Left lung (tissue), 10 donors: ENCODE results near the gene RAB11FIP4. TPM values are rescaled to one million over a fixed set of nuclear protein-coding genes. Genes with fewer than 3 reads are reported as not detected.

Experiments used
- ATAC-seq: fragments of 200-7000 bp; cut with Tn5 transposase; one replicate; pipeline ENCODE4 v1.9.1; 2020; ENCODE audit warnings: moderate library complexity
- DNase-seq, 4 donors: peaks; one replicate each; pipeline ENCODE4 v3.0.0-alpha.2; 2013 to 2020
- H3K27ac ChIP-seq, 2 donors: fragments of 200-600 bp; sonication (generic) in 1 of 2; one replicate each; pipeline versions ENCODE4 v1.5.0 to v1.8.0; 2020 to 2021
- H3K27me3 ChIP-seq, 2 donors: fragments of 200-600 bp; sonication (generic) in 1 of 2; one replicate each; pipeline versions ENCODE4 v1.5.0 to v1.8.0; 2020 to 2021
- H3K36me3 ChIP-seq, 2 donors: fragments of 200-600 bp; sonication (generic) in 1 of 2; one replicate each; pipeline versions ENCODE4 v1.5.0 to v1.8.0; 2020 to 2021
- H3K4me1 ChIP-seq, 2 donors: fragments of 200-600 bp; one replicate each; pipeline ENCODE4 v1.8.0; 2021
- H3K4me3 ChIP-seq, 2 donors: fragments of 200-600 bp; sonication (generic) in 1 of 2; one replicate each; pipeline versions ENCODE4 v1.5.0 to v1.8.0; 2020 to 2021; ENCODE audit warnings: mild to moderate bottlenecking in 1 of 2
- H3K9me3 ChIP-seq, 2 donors: fragments of 200-600 bp; sonication (generic) in 1 of 2; one replicate each; pipeline versions ENCODE4 v1.5.0 to v1.8.0; 2020 to 2021
- intact Hi-C, 2 donors: fragments of 100-400 bp; cut with DNase I; formaldehyde crosslinking; loops; one replicate each; pipeline versions ENCODE4 v1.11.2 to v1.14.2; 2022
- polyA plus RNA-seq, 6 donors: library from polyadenylated mRNA; unstranded; fragments of 120-200 nt; gene quantifications; one replicate each; pipeline ENCODE4 v1.2.1, GENCODE V29; 2013; ENCODE audit not compliant: insufficient read length in 6 of 6
- total RNA-seq, 2 donors: library from RNA; stranded (reverse); fragmentation: NEBNext Ultra II Directional; extraction: Animal tissue kit (Norgen Biotek cat#: 25700); gene quantifications; one replicate each; pipeline ENCODE4 v1.2.1, GENCODE V29; 2021
- TF ChIP-seq, protein P1 (sequence below), 2 donors: fragments of 200-600 bp; sonication (generic) in 1 of 2; IDR thresholded peaks; one replicate each; pipeline versions ENCODE4 v1.5.0 to v1.8.0; 2021; ENCODE audit warnings: antibody characterized with exemption in 2 of 2
- donor health status: DM: no; HTN: yes; CAD: no.
- donor health status: DM: no; HTN: no; CAD: no.

RAB11FIP4 gene
- total and polyA plus RNA-seq, 8 donors, result 7.2 to 19.9 (median 8.2) TPM

DNA sequence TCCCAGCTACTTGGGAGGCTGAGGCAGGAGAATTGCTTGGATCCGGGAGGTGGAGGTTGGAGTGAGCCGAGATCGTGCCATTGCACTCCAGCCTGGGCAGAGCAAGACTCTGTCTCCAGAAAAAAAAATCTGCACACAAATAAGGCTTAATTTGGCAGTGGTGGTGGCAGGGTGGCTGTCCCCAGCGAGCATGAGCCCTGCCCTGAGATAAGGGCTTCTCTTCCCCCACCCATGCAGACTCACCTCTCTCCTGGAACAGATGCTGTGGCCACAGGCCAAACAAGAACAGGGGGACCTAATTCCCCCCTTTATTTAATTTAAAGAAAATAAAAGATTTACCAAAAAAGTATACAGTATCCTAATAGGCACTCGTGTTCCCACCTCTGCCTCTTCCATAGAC lies 157.2 kb downstream of the RAB11FIP4 start:
- H3K4me1 ChIP-seq, result peaks cover 0 to 11% of the 10 kb centered on the region in 2 donors
- intact Hi-C loops, result no loop called here
- no peaks in the 10 kb centered on the region for H3K27me3 ChIP-seq
- DNase-seq (no peak), ATAC-seq (no peak)
- H3K9me3 ChIP-seq, result no peaks in the 10 kb centered on the region
- peak overlapping the region; percentile 72 to 82 for H3K4me3 ChIP-seq
- TF ChIP-seq, protein P1, sequence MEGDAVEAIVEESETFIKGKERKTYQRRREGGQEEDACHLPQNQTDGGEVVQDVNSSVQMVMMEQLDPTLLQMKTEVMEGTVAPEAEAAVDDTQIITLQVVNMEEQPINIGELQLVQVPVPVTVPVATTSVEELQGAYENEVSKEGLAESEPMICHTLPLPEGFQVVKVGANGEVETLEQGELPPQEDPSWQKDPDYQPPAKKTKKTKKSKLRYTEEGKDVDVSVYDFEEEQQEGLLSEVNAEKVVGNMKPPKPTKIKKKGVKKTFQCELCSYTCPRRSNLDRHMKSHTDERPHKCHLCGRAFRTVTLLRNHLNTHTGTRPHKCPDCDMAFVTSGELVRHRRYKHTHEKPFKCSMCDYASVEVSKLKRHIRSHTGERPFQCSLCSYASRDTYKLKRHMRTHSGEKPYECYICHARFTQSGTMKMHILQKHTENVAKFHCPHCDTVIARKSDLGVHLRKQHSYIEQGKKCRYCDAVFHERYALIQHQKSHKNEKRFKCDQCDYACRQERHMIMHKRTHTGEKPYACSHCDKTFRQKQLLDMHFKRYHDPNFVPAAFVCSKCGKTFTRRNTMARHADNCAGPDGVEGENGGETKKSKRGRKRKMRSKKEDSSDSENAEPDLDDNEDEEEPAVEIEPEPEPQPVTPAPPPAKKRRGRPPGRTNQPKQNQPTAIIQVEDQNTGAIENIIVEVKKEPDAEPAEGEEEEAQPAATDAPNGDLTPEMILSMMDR (IDR thresholded peaks at IDR 0.05), result no peak
- H3K27ac ChIP-seq, result peak overlapping the region in 1 of 2 donors; percentile 96
- H3K36me3 ChIP-seq, result no peaks in the 10 kb centered on the region

DNA sequence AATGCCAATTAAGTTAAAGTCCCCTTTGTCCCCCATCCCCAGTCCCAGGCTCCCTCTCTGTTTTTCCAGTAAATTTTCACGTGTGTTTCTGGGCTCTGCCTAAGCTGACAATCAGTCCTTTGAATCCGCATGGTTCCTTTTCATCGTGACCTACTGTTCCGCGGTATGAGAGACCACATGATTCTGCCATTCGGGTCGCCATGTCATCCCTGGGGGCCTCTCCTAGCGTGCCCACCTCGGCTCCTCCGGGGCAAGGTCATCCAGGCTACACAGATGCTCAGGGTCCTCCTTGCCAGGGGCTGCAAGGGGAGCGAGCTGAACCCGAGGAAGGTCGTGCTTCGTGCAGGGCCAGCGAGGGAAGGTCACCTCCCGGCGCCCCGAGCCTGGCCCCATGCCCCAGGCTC lies 157.6 kb downstream of the RAB11FIP4 start:
- H3K4me3 ChIP-seq, result peak overlapping the region; percentile 72 to 82
- ATAC-seq (peak; percentile 3), DNase-seq (no peak)
- H3K27me3 ChIP-seq, result no peaks in the 10 kb centered on the region
- no peaks in the 10 kb centered on the region for H3K9me3 ChIP-seq
- H3K36me3 ChIP-seq, result no peaks in the 10 kb centered on the region
- H3K27ac ChIP-seq, result peak overlapping the region; percentile 85 to 96
- intact Hi-C loops, result no loop called here
- H3K4me1 ChIP-seq, result peaks cover 0 to 11% of the 10 kb centered on the region in 2 donors
- TF ChIP-seq, protein P1 (IDR thresholded peaks at IDR 0.05), result no peak

DNA sequence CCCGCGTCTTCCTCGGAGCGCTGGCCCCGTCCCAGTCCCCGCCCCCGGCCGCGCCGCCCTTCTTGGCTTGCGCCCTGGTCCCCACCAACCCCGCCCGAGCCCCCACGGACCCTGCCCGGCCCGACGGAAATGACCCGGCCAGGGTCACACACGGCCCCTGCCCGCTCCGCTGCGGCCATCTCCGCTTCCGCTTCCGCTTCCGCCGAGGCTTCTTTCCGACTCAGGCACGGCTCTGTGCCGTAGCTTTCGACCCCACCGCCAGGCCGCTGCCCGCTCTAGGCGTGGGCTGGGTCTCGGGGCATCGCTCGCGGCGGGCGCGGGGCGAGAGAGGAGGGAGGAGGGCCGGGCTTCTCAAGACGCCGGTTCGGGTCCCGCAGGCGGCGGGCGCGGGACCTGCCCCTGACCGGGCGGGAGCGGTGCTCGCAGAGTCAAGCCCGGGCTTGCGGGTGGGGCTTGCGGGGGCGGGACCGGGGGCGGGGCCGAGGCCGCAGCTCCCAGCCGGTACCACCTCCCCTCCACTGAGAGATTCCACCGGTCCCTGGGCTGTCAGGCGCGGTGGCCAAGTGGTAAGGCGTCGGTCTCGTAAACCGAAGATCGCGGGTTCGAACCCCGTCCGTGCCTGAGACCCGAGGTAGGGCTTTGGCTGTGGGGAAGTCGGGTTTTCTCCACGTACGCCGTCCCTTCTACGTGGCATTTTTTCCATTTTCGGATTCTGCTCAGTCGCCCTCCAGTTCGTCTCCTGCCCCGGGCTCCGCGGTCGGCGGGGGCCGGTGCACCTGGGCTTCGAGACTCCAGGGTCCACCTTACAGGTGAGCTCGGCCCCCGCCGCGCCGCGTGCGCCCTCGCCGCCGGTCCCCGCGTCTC lies 158.3 kb downstream of the RAB11FIP4 start:
- peak overlapping the region; percentile 72 to 82 for H3K4me3 ChIP-seq
- peak; percentile 97 for ATAC-seq
- peaks cover 0 to 11% of the 10 kb centered on the region in 2 donors for H3K4me1 ChIP-seq
- no peaks in the 10 kb centered on the region for H3K9me3 ChIP-seq
- DNase-seq, result peak; percentile 84 to 96 (median 94)
- TF ChIP-seq, protein P1 (IDR thresholded peaks at IDR 0.05), result no peak
- peak overlapping the region; percentile 85 to 96 for H3K27ac ChIP-seq
- H3K36me3 ChIP-seq, result no peaks in the 10 kb centered on the region
- no peaks in the 10 kb centered on the region for H3K27me3 ChIP-seq
- intact Hi-C loops, result loop anchor here (10.0 kb wide), 1 partner anchor 295 kb away; no protein-coding TSS in a partner anchor

DNA sequence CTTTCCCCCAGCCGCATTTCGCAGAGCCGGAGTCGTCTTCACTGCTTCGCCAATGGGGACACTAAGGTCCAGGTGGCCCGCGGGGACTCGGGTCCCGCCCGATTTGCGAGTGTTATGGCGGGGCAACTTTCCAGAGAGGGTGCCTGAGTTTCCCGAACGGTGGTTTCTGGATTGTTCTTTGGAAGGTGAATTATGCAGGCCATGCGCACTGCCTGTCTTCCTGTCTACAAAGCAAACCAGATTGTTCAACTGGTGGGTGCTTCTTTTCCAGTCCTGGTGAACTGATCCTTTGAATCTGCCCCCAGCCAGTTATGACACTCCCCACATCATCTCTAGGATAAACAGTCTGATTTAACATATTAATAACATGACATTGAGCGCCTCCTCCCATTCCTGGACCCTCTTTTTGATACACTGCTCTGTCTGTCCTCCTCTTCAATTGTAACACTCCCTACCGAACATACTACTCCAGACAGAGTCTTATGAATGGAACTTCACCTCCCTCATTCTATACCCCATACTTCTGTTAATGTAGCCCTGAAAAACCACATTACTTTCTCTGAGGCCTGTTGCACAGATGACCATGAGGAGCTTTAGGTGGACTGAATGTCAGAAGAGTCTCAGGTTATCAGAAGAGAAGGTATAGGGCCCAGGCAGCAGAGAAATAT lies 159.0 kb downstream of the RAB11FIP4 start:
- peaks cover 0 to 11% of the 10 kb centered on the region in 2 donors for H3K4me1 ChIP-seq
- TF ChIP-seq, protein P1 (IDR thresholded peaks at IDR 0.05), result no peak
- no peaks in the 10 kb centered on the region for H3K9me3 ChIP-seq
- DNase-seq (peak in 1 of 4 donors; percentile 48), ATAC-seq (peak; percentile 30)
- H3K27ac ChIP-seq, result peak overlapping the region; percentile 85 to 96
- no peaks in the 10 kb centered on the region for H3K27me3 ChIP-seq
- intact Hi-C loops, result loop anchor here (10.0 kb wide), 1 partner anchor 294 kb away; no protein-coding TSS in a partner anchor
- no peaks in the 10 kb centered on the region for H3K36me3 ChIP-seq
- H3K4me3 ChIP-seq, result peak overlapping the region; percentile 72 to 82

DNA sequence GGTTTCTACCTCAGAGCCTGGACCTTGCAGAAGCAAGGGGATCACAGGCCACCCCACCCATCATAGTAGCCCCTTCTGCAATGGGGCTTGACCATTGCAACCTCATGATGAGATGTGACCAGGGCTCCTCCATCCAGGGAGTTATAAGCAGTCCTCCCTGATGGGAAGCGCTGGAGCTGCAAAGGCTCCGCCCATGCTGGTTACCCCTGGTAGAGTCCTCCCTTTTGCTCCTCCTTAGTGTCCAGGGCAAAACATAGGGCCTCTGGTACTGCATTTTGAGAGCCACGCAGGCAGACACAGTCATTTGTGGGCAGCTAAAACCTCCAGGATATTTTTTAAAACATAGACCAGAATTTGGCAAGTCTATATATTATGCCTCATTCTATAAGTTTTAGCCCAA lies 161.1 kb downstream of the RAB11FIP4 start:
- no peak overlapping the region for H3K4me3 ChIP-seq
- H3K9me3 ChIP-seq, result no peaks in the 10 kb centered on the region
- H3K27me3 ChIP-seq, result no peaks in the 10 kb centered on the region
- no peak for DNase-seq
- H3K27ac ChIP-seq, result no peak overlapping the region
- ATAC-seq, result no peak
- intact Hi-C loops, result loop anchor here (10.0 kb wide), 1 partner anchor 292 kb away; no protein-coding TSS in a partner anchor
- no peaks in the 10 kb centered on the region for H3K36me3 ChIP-seq
- TF ChIP-seq, protein P1 (IDR thresholded peaks at IDR 0.05), result no peak
- peaks cover 0 to 11% of the 10 kb centered on the region in 2 donors for H3K4me1 ChIP-seq
